Keratinocyte (primary cell): Measurements from ENCODE around the gene PNPLA2. TPM values are rescaled to one million over a fixed set of nuclear protein-coding genes. Genes with fewer than 3 reads are reported as not detected.

Experiments used
- DNase-seq: peaks from one replicate; pipeline ENCODE4 v3.0.0-alpha.2; 2011; ENCODE audit warnings: low read depth, missing footprints, low spot score
- FAIRE-seq: peaks from 2 replicates; lab custom pipeline; 2011; peaks lifted over from hg19 to GRCh38; lab: Jason Lieb, UNC
- H2AFZ ChIP-seq: 2 replicates; pipeline ENCODE4 v1.6.0; 2012; ENCODE audit warnings: low read length, control low read depth, inconsistent platforms; ENCODE audit not compliant: control insufficient read depth
- H3K27ac ChIP-seq: 2 replicates; pipeline ENCODE4 v1.5.1; 2011; ENCODE audit warnings: low read length; ENCODE audit not compliant: control insufficient read depth, insufficient read depth
- H3K27me3 ChIP-seq: 3 replicates; pipeline ENCODE4 v1.6.0; 2011; ENCODE audit warnings: low read length; ENCODE audit not compliant: control insufficient read depth, insufficient read depth; ENCODE audit errors: extremely low read depth
- H3K36me3 ChIP-seq, 2 experiments: 2 replicates in 1 of 2; 3 replicates in 1 of 2; pipeline ENCODE4 v1.5.1; 2011; ENCODE audit warnings: low read length in 2 of 2, mild to moderate bottlenecking in 1 of 2; ENCODE audit not compliant: control insufficient read depth in 2 of 2, insufficient read depth in 2 of 2; ENCODE audit errors: extremely low read depth in 1 of 2
- H3K4me1 ChIP-seq: 3 replicates; pipeline ENCODE4 v1.5.1; 2011; ENCODE audit warnings: low read length; ENCODE audit not compliant: control insufficient read depth, insufficient read depth; ENCODE audit errors: extremely low read depth
- H3K4me2 ChIP-seq: 3 replicates; pipeline ENCODE4 v1.6.0; 2011; ENCODE audit warnings: low read depth, low read length; ENCODE audit not compliant: control insufficient read depth, insufficient read depth; ENCODE audit errors: extremely low read depth
- H3K4me3 ChIP-seq, 3 experiments: fragments of 200-600 bp in 1 of 3; sonication (generic) in 1 of 3; 2 replicates in 2 of 3; 3 replicates in 1 of 3; pipeline ENCODE4 v1.5.1; 2011 to 2016; ENCODE audit warnings: low read length in 3 of 3, mild to moderate bottlenecking in 3 of 3, control low read depth in 2 of 3, inconsistent platforms in 1 of 3, low read depth in 1 of 3, mixed read lengths in 1 of 3, mixed run types in 1 of 3, moderate library complexity in 1 of 3; ENCODE audit not compliant: control insufficient read depth in 2 of 3, insufficient read depth in 2 of 3; ENCODE audit errors: extremely low read depth in 1 of 3
- H3K79me2 ChIP-seq: 2 replicates; pipeline ENCODE4 v1.6.0; 2012; ENCODE audit warnings: low read length; ENCODE audit not compliant: control insufficient read depth, insufficient read depth
- H3K9ac ChIP-seq: 3 replicates; pipeline ENCODE4 v1.6.0; 2011; ENCODE audit warnings: low read length; ENCODE audit not compliant: control insufficient read depth, insufficient read depth; ENCODE audit errors: extremely low read depth
- H3K9me1 ChIP-seq: 3 replicates; pipeline ENCODE4 v1.6.0; 2011; ENCODE audit warnings: low read length; ENCODE audit not compliant: control insufficient read depth, insufficient read depth; ENCODE audit errors: extremely low read depth
- H3K9me3 ChIP-seq: 2 replicates; pipeline ENCODE4 v1.5.1; 2012; ENCODE audit warnings: low read depth, low read length; ENCODE audit not compliant: control insufficient read depth
- H4K20me1 ChIP-seq: 3 replicates; pipeline ENCODE4 v1.6.0; 2011; ENCODE audit warnings: low read length; ENCODE audit not compliant: control insufficient read depth, insufficient read depth; ENCODE audit errors: extremely low read depth
- EZH2 ChIP-seq: IDR thresholded peaks from one replicate; pipeline ENCODE4 v1.6.1; 2012; ENCODE audit warnings: inconsistent platforms, mild to moderate bottlenecking, low read length, moderate library complexity
- dilution Hi-C: fragments of 300-500 bp; cut with MboI; formaldehyde crosslinking; loops from one replicate; pipeline ENCODE4 v1.7.0; 2020; ENCODE audit warnings: low sequenced_read_pairs; ENCODE audit not compliant: extremely low pct_ligation_motif_present
- polyA plus RNA-seq, 5 experiments: library from polyadenylated mRNA; depleted of rRNA in 3 of 5; stranded (reverse) in 3 of 5; stranded (forward) in 1 of 5; unstranded in 1 of 5; fragments of >200 nt; gene quantifications; 1 replicate in 1 of 5; 2 replicates in 3 of 5; 3 replicates in 1 of 5; pipeline versions ENCODE4 v1.2.1 to v1.2.3, GENCODE V29; 2011 to 2012; ENCODE audit warnings: missing spikeins in 2 of 5, low read depth in 1 of 5, low replicate concordance in 1 of 5
- TF ChIP-seq, protein P1 (sequence below), 3 experiments: IDR thresholded peaks in 1 of 3; conservative IDR thresholded peaks in 1 of 3; optimal IDR thresholded peaks in 1 of 3; 2 replicates in 2 of 3; 3 replicates in 1 of 3; pipeline versions ENCODE3 to v1.5.1; 2011; ENCODE audit warnings: low read length in 3 of 3, mild to moderate bottlenecking in 3 of 3, moderate library complexity in 2 of 3, control low read depth in 1 of 3, inconsistent platforms in 1 of 3; ENCODE audit not compliant: insufficient read depth in 2 of 3; ENCODE audit errors: extremely low read depth in 1 of 3

PNPLA2 gene
- polyA plus RNA-seq, 1 donor (not counting 4 experiments of a cell fraction or from before 2014, with no cell fraction given), result 5.3 TPM

DNA sequence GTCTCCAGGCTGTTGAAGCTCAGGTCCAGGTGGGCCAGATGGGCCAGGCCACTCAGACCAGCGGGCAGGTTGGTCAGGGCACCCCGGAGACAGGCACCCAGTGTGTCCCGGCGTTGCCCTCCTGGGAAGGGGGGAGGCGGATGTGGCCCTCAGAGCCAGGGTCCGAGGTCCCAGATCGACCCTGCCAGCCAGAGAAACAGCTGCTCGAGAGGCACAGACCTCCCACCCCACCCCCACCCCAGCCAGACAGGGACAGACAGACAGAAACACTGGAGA, 15.3 kb upstream of the PNPLA2 start:
- TF ChIP-seq, protein P1, sequence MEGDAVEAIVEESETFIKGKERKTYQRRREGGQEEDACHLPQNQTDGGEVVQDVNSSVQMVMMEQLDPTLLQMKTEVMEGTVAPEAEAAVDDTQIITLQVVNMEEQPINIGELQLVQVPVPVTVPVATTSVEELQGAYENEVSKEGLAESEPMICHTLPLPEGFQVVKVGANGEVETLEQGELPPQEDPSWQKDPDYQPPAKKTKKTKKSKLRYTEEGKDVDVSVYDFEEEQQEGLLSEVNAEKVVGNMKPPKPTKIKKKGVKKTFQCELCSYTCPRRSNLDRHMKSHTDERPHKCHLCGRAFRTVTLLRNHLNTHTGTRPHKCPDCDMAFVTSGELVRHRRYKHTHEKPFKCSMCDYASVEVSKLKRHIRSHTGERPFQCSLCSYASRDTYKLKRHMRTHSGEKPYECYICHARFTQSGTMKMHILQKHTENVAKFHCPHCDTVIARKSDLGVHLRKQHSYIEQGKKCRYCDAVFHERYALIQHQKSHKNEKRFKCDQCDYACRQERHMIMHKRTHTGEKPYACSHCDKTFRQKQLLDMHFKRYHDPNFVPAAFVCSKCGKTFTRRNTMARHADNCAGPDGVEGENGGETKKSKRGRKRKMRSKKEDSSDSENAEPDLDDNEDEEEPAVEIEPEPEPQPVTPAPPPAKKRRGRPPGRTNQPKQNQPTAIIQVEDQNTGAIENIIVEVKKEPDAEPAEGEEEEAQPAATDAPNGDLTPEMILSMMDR (optimal IDR thresholded peaks at IDR 0.05 in 1 of 3, IDR thresholded peaks at IDR 0.05 in 1 of 3, conservative IDR thresholded peaks at IDR 0.05 in 1 of 3; ENCODE audit: extremely low read depth in 1 of 3, insufficient read depth in 2 of 3, low read length in 3 of 3), result no peak
- no peak for TF ChIP-seq EZH2
- peaks cover 15% of the 10 kb centered on the region for H3K4me1 ChIP-seq
- no peak overlapping the region for H2AFZ ChIP-seq
- H3K79me2 ChIP-seq, result peaks cover 2% of the 10 kb centered on the region
- FAIRE-seq (no peak), DNase-seq (no peak)
- no peaks in the 10 kb centered on the region for H3K27me3 ChIP-seq
- H3K9me1 ChIP-seq, result no peaks in the 10 kb centered on the region
- H3K9me3 ChIP-seq, result no peaks in the 10 kb centered on the region
- no peak overlapping the region for H3K9ac ChIP-seq
- no peaks in the 10 kb centered on the region for H4K20me1 ChIP-seq
- dilution Hi-C loops, result no loop called here
- H3K4me2 ChIP-seq, result no peak overlapping the region
- H3K4me3 ChIP-seq, result no peak overlapping the region
- H3K27ac ChIP-seq, result no peak overlapping the region
- peaks cover 0 to 17% of the 10 kb centered on the region in 2 experiments for H3K36me3 ChIP-seq

- TF ChIP-seq, protein P1 (optimal IDR thresholded peaks at IDR 0.05 in 1 of 3, IDR thresholded peaks at IDR 0.05 in 1 of 3, conservative IDR thresholded peaks at IDR 0.05 in 1 of 3; ENCODE audit: extremely low read depth in 1 of 3, insufficient read depth in 2 of 3, low read length in 3 of 3), result no peak
- no peak for TF ChIP-seq EZH2
- Histone ChIP-seq H4K20me1 (no peaks in the 10 kb centered on the region), H3K9me1 (no peaks in the 10 kb centered on the region), H3K27me3 (no peaks in the 10 kb centered on the region), H3K79me2 (peaks cover 8% of the 10 kb centered on the region), H3K27ac (no peak overlapping the region), H3K4me3 (peak overlapping the region; percentile 47 to 73 (median 72)), H3K4me1 (peaks cover 20% of the 10 kb centered on the region), H3K9ac (peak overlapping the region; percentile 61), H2AFZ (peak overlapping the region; percentile 36), H3K36me3 (peaks cover 0 to 17% of the 10 kb centered on the region in 2 experiments), H3K4me2 (peak overlapping the region; percentile 95), H3K9me3 (no peaks in the 10 kb centered on the region)
- FAIRE-seq (no peak), DNase-seq (no peak)
- dilution Hi-C loops, result no loop called here
These were observed 14.7 kb upstream of the PNPLA2 start for GRCh38 chr11:803770-804598.
